T-helper 1 cell treated with Interleukin-12 subunit alpha and Interleukin-12 subunit beta and Interleukin-4 antibody, amounts not matched to agents 30 ng/mL and 1 ng/mL, for 36 hours (primary cell): ENCODE data around the gene P2RY12. TPM values are rescaled to one million over a fixed set of nuclear protein-coding genes. Genes with fewer than 3 reads are reported as not detected.

Experiments
- intact Hi-C: fragments of 100-400 bp; cut with micrococcal nuclease; formaldehyde crosslinking; loops from one replicate; pipeline ENCODE4 v1.15.1; 2024
- total RNA-seq: library from RNA; stranded (reverse); gene quantifications from 2 replicates; pipeline ENCODE4 v1.2.3, GENCODE V29; 2022

Gene P2RY12
- total RNA-seq, 1 donor from 2014 or later = not detected

DNA sequence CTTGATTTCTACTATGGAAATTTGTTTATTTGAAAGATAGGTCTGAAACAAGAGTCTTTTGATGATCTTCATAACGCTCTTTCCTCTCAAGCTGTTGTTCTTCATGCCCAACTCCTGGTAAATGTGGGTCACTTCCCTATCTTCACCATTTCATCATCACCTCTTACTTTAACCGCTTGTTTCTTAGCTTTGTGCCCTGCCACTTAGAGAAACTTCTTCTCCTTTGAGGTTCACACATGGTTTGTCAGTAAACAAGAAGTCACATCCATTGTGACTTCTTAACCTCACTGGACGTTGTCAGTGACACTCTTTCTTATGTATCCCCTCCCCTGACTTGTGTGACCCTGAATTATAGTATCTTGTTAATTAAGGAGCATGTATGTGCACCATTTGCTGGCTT, 38.3 kb downstream of the P2RY12 start:
- intact Hi-C loops = no loop called here

DNA sequence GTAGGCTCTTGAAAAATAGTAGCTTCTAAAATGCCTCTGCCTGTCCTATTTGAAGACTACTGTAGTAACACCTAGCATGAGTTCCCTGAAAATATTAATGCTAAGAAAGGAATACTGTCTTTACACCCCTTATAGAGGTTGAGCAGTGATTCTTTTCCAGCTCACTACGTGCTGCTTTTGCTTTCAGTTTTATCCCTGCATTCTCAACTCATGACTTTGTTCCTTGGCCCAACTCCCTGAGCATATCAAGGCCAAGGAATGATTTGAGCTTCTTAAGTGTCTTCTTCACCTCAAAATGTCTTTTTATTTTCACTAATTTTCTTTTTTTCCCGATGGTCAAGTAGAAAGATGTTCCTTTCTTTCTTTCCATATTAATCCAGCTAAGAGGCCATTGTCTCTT, 38.7 kb downstream of the P2RY12 start:
- intact Hi-C loops = no loop called here

- intact Hi-C loops = no loop called here
These were observed 52.9 kb downstream of the P2RY12 start for GRCh38 chr3:151331696-151332095.

- intact Hi-C loops = no loop called here
These were observed 53.7 kb downstream of the P2RY12 start for GRCh38 chr3:151330899-151331298.

- intact Hi-C loops = no loop called here
These were observed 54.2 kb downstream of the P2RY12 start for GRCh38 chr3:151330379-151330778.

- intact Hi-C loops = loop anchor here (2.0 kb wide), 1 partner anchor 47 kb away; no protein-coding TSS in a partner anchor
These were observed 55.2 kb downstream of the P2RY12 start, which contains the start of gene P2RY13 for GRCh38 chr3:151329363-151329762. TSS of gene P2RY13 (minus strand) at chr3:151329549. CDS start at chr3:151329528, 21 bp downstream.

DNA sequence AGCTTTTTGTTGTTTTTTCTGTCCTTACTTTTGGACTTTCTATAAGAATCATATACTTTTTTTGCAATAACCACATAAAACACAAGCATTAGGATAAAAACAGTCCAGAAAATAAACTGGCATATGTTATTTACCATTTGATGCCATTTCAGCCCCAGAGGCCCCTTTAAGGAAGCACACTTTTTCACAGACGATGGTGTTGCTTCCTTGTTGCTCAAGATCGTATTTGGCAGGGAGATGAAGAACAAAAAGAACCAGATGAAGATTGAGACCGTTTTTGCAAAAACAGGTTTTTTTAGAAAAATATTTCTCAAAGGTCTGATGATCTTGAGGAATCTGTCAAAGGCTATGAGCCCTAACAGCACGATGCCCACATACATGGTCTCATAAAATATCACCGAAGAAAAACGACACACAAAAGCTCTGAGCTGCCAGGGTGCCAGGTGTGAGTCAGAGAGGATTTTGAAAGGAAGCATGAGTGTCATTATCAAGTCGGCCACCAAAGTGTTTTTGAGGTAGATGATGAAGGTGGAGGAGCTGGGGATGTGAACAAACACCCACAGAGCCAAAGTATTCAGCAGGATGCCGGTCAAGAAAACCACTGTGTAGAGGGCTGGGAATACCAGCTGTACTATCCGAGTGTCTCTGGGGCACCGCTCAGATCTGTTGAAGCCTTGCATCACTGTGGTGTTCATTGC, 56.1 kb downstream of the P2RY12 start:
- intact Hi-C loops = loop anchor here (1.0 to 2.0 kb wide), 2 partner anchors 46 to 101 kb away; no protein-coding TSS in a partner anchor

DNA sequence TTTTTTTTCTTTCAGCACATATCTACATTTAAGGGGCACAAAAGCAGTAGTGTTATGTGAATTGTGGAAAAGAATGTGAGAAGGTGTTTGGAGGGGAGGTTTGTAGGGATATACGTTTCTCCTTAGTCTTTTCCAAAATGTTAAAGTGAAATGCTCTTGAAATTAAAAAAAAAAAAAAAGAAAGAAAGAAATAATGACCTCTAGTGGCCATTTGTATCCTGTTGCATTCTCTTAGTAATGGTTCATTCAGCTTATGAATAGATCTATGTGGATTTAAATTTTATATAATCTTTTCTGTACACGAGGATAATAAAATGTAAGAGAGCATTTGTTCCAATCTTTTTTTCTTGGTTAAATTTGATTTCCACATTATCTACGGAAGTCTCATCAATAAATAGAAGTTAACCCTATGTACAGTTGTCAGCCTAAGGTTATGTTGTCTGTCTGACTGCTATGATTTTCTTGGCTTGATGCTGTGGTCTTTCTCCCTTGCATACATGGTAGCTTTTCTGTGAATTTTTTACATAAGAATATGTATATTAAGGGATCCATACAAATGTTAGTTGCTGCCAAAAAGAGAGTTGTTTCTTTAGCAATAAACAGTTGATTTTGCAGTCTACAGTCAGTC, 56.9 kb downstream of the P2RY12 start:
- intact Hi-C loops = loop anchor here (1.0 to 2.0 kb wide), 5 partner anchors 37 to 171 kb away; no protein-coding TSS in a partner anchor

DNA sequence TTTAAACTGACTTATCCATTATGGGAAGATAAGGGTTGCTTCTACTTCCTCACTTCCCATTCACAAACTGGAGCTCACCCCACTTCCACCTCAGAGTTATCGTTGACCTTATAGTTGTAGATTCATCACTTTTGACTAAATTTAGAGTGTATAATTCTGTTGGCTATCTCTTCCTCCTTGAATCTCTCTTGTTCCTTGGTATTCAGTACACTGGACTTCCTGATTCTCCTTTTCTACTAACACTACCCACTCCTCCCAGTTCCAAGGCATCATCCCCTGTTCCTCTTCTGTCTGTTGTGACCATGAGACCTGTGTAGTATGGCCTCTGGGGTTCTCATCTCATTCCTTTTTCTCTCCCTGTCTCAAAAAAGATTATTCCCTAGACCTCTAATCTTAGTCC, 62.0 kb downstream of the P2RY12 start:
- intact Hi-C loops = no loop called here

DNA sequence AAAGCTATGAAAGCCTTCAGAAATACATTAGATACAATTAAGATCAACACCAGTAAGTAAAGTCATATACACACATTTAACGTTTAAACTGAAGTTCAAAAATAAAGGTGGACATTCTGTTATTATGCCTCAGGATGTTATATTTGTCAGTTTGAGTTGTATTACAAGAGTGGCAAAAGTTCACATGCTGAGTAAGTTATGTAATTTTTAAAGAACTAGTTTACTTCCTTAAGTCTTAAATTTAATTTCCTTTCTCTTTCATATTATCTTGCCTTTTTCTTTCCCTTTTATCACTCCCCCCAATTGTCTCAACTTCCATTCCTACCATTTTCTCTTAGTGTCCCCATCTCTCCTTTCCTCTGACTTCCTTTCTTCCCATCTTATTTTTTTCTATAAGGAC, 63.0 kb downstream of the P2RY12 start:
- intact Hi-C loops = no loop called here

- intact Hi-C loops = no loop called here
These were observed 64.4 kb downstream of the P2RY12 start for GRCh38 chr3:151320131-151320530.

DNA sequence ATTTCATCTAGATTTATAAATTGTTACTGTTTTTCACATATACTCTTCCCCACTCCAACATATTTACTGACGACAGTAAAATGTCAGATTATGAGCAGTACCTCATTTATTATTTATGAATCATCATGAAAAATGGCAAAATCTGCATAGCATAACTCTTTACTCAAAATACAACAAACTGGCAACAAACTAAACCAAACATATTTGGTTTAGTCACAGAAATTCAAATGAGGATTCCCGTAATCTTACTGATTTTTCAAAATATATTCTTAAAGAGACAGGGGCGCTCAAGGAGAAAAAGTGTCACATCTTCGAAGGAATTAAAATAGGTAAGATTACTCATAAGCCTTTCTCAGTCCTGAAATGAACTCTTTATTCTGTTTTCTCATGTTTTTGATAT, 64.9 kb downstream of the P2RY12 start:
- intact Hi-C loops = loop anchor here (2.0 kb wide), 1 partner anchor 15 kb away; no protein-coding TSS in a partner anchor

DNA sequence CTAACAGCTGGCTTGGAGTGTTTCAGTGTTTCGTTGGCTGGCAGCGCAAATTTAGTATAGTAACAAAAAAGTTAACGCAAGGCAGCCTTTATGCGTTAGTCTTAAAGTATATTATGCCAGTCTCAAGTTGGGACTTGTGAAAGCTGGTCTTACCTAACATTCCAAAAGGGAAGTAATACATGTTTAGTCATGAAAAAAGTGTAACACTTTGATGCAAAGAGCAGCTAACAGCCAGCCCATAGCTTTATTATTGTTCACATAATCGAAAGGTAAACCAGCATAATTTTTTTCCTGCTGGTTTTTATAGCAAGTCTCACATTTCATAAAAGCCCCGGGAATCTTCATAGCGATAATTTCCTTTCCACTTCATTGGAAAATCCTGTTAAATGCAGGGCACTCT, 65.6 kb downstream of the P2RY12 start:
- intact Hi-C loops = loop anchor here (2.0 kb wide), 1 partner anchor 14 kb away; no protein-coding TSS in a partner anchor

GRCh38 chr3:151318313-151318712, 66.2 kb downstream of the P2RY12 start:
- intact Hi-C loops = loop anchor here (2.0 kb wide), 1 partner anchor 14 kb away; no protein-coding TSS in a partner anchor

GRCh38 chr3:151316267-151316991, 68.1 kb downstream of the P2RY12 start, which contains the start of gene GPR87:
TSS of gene GPR87 (minus strand) at chr3:151316820. CDS start at chr3:151300100, 16,720 bp downstream.
- intact Hi-C loops = no loop called here

DNA sequence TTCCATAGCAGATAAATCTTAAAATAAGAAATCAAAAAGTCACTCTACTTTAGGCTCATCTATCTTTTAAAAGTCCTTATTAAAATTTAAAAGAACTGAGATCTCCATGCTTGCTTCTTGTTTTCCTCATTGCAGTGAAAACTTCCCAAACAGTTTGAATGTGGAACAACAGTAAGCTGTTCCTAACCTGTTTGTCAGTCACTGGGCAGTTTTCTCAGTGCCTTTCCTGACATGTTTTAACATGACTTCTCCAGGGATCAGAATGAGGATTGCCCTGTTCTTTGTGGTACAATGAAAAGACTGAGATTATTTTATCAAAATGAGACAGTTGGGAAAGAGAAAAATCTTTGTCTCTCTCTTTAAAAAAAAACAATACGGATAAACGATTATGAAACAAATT, 68.7 kb downstream of the P2RY12 start:
- intact Hi-C loops = no loop called here

DNA sequence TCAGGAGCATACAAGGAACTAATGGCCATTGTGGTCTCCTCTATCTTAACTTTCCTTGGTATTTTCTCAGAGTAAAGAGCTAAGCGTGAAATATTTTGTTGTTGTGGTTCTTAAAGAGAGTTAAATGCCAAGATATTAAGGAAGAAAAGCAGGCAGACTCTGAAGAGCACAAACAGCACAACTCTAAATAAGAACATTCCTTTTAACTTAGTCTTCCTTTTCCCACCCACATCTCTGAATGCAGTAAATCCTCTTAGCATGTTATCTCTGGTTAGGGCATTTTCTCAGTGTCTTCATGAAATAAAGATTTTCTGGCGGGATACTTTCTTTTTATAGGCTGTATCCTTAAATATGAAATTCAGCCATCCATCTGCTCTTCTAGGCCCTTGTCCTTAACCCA, 69.4 kb downstream of the P2RY12 start:
- intact Hi-C loops = no loop called here

- intact Hi-C loops = no loop called here
These were observed 70.0 kb downstream of the P2RY12 start for GRCh38 chr3:151314593-151314992.

GRCh38 chr3:151314137-151314536, 70.4 kb downstream of the P2RY12 start:
- intact Hi-C loops = no loop called here

DNA sequence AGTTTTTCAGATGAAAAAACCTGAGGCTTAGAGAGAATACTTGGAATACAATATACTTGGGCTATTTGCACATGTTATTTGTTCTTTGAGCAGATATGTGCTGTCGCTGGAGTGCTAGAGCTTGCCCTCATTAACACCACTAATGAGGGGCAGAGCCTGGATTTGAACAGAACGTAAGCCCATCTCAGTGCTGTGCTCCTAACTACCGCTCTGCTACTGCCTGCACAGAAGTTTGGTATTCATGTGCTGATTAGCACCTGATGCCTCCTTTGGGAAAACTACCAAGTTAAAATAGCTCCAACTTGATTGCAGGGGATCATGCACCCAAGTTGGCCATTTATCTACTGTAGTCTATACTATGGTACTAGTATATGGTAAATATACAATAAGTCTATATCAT, 71.6 kb downstream of the P2RY12 start:
- intact Hi-C loops = no loop called here

- intact Hi-C loops = no loop called here
These were observed 75.0 kb downstream of the P2RY12 start for GRCh38 chr3:151309566-151309965.
